Natural killer cell treated with Interleukin-12 subunit alpha and Interleukin-12 subunit beta and Interleukin-15 and Interleukin-18, amount 100 ng/mL, for 72 hours (primary cell): Measurements from ENCODE around the gene SLC24A4. TPM values are rescaled to one million over a fixed set of nuclear protein-coding genes. Genes with fewer than 3 reads are reported as not detected.

ENCODE experiments used
- ATAC-seq, 2 donors: fragments of 150-1000 bp; cut with Tn5 transposase in 1 of 2; sonication (Bioruptor Pico), chemical (Tn5 transposase) in 1 of 2; 2 replicates each; pipeline ENCODE4 v1.10.0; 2021
- DNase-seq: peaks from one replicate; pipeline ENCODE4 v3.0.0; 2022; ENCODE audit warnings: low spot score
- H3K27ac Mint-ChIP-seq, 2 donors: 1 replicate in 1 of 2; 2 replicates in 1 of 2; pipeline ENCODE4 v1.8.0; 2022; ENCODE audit warnings: mixed read lengths in 2 of 2, mild to moderate bottlenecking in 1 of 2, moderate library complexity in 1 of 2
- H3K27me3 Mint-ChIP-seq, 2 donors: 1 replicate in 1 of 2; 2 replicates in 1 of 2; pipeline ENCODE4 v1.8.0; 2022; ENCODE audit warnings: mixed read lengths in 2 of 2
- H3K36me3 Mint-ChIP-seq: one replicate; pipeline ENCODE4 v1.8.0; 2022; ENCODE audit warnings: mixed read lengths
- H3K4me1 Mint-ChIP-seq, 2 donors: 1 replicate in 1 of 2; 2 replicates in 1 of 2; pipeline ENCODE4 v1.8.0; 2022; ENCODE audit warnings: low read depth in 2 of 2, mixed read lengths in 2 of 2, mild to moderate bottlenecking in 1 of 2
- H3K4me3 Mint-ChIP-seq: one replicate; pipeline ENCODE4 v1.8.0; 2022; ENCODE audit warnings: mixed read lengths
- H3K9me3 Mint-ChIP-seq: 2 replicates; pipeline ENCODE4 v1.8.0; 2022; ENCODE audit warnings: mixed read lengths
- total RNA-seq, 2 donors: library from RNA; stranded (reverse); gene quantifications; one replicate each; pipeline ENCODE4 v1.2.3, GENCODE V29; 2022

The SLC24A4 gene
- total RNA-seq, 2 donors from 2014 or later: 0.17 to 0.36 TPM

DNA sequence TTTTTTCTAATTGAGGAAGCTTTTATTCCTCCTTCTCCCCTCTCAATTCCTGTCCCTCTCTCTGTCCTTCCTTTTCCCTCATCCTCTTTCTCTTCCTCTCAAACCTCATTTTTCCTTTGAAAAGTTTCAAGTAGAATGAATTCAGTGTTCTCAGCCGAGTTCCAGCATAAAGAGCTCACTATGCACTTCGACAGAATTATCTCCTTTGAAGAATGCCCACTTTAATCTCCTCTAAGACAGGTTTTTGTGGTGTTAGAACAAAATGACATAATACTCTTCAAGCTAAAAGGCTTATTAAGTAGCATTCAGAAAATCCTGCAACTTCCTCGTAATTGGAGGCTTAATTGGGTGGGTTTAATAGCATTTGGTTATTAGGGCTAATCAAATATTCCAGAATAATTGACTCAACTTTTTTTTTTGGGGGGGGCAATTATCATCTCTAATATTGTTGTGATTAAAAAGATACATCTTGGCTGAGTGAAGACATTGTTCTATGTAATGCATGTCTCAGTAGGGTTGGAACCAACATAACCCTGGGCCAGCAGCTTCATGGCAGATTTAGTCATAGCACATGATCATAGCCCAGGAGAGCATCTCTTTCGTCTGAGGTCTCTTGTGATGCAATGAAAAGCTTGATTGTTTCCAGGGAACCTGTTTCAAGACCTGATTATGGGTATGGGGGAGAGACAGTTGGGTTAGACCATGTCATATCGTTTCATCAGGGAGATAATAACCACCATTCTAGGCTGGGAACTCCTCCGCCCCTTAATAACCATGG is 25.0 kb upstream of the SLC24A4 start:
- Mint-ChIP-seq H3K27ac (no peak overlapping the region), H3K27me3 (peaks cover 12 to 36% of the 10 kb centered on the region in 2 donors), H3K4me1 (no peaks in the 10 kb centered on the region), H3K4me3 (no peak overlapping the region), H3K36me3 (no peaks in the 10 kb centered on the region), H3K9me3 (no peaks in the 10 kb centered on the region)
- no peak for ATAC-seq
- no peak for DNase-seq

DNA sequence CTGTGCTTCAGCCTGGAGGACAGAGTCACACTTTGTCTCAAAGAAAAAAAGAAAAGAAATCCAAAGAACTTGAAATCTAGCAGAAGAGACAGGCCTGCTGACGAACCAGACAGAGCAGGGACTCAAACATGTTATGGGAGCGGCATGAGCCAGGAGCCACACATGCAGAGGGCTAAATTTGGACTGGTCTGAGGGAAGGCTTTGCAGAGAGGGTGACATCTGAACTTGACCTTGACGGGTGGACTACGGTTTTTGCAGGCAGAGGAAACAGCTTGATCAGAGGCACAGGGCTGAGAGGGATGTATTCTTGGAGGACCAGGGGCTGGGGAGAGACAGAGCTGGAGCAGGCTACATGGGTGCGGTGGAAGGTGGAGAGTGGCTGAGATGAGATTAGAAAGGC is 20.5 kb upstream of the SLC24A4 start:
- ATAC-seq: no peak
- Mint-ChIP-seq H3K9me3 (no peaks in the 10 kb centered on the region), H3K36me3 (no peaks in the 10 kb centered on the region), H3K27me3 (peaks cover 8 to 27% of the 10 kb centered on the region in 2 donors), H3K4me1 (no peaks in the 10 kb centered on the region), H3K27ac (no peak overlapping the region), H3K4me3 (no peak overlapping the region)
- DNase-seq: no peak

GRCh38 chr14:92308716-92309115 is 14.2 kb upstream of the SLC24A4 start:
- no peak for DNase-seq
- Mint-ChIP-seq H3K27me3 (no peaks in the 10 kb centered on the region), H3K9me3 (no peaks in the 10 kb centered on the region), H3K4me3 (no peak overlapping the region), H3K36me3 (no peaks in the 10 kb centered on the region), H3K4me1 (no peaks in the 10 kb centered on the region), H3K27ac (no peak overlapping the region)
- ATAC-seq: no peak

GRCh38 chr14:92309968-92310530 is 12.9 kb upstream of the SLC24A4 start:
- ATAC-seq (no peak), DNase-seq (no peak)
- Mint-ChIP-seq H3K36me3 (no peaks in the 10 kb centered on the region), H3K4me1 (peaks cover 0 to 3% of the 10 kb centered on the region in 2 donors), H3K27me3 (no peaks in the 10 kb centered on the region), H3K27ac (no peak overlapping the region), H3K9me3 (no peaks in the 10 kb centered on the region), H3K4me3 (no peak overlapping the region)

DNA sequence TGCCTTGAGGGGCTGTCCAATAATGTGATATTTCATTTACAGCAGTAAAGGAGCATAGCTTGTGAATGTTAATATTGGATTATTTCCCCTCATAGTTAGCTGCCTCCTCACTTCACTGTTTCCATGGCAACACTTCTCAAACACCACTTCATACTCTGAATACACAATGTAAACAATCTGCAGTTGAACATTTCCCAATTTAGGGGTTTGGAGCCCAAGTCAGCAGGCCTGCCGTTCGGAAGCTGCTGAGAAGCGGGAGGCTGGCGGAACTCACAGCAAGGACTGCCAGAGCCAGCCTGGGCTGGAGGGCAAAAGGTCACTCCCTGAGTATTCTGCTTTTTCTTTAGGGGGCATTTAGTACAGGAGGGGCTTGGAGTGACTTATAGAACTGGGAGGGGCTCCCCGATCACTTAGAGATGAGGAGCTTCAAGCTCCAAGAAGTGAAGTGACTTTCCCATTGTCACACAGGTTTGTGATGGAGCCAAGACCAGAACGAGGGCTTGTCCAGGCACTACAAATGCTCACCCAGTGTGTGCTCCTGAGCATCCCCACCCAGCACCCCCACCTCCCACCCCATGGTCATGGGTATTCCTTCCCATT is 12.1 kb upstream of the SLC24A4 start:
- no peaks in the 10 kb centered on the region for H3K36me3 Mint-ChIP-seq
- DNase-seq (no peak), ATAC-seq (no peak)
- no peaks in the 10 kb centered on the region for H3K9me3 Mint-ChIP-seq
- no peak overlapping the region for H3K4me3 Mint-ChIP-seq
- no peaks in the 10 kb centered on the region for H3K27me3 Mint-ChIP-seq
- no peak overlapping the region for H3K27ac Mint-ChIP-seq
- H3K4me1 Mint-ChIP-seq: peaks cover 0 to 3% of the 10 kb centered on the region in 2 donors

GRCh38 chr14:92314182-92314581 is 8.8 kb upstream of the SLC24A4 start:
- no peak overlapping the region for H3K4me3 Mint-ChIP-seq
- ATAC-seq (no peak), DNase-seq (no peak)
- peaks cover 12 to 20% of the 10 kb centered on the region in 2 donors for H3K27me3 Mint-ChIP-seq
- H3K4me1 Mint-ChIP-seq: peaks cover 0 to 8% of the 10 kb centered on the region in 2 donors
- H3K9me3 Mint-ChIP-seq: no peaks in the 10 kb centered on the region
- no peaks in the 10 kb centered on the region for H3K36me3 Mint-ChIP-seq
- H3K27ac Mint-ChIP-seq: no peak overlapping the region

GRCh38 chr14:92315050-92315805 is 7.7 kb upstream of the SLC24A4 start:
- H3K4me3 Mint-ChIP-seq: no peak overlapping the region
- H3K27ac Mint-ChIP-seq: no peak overlapping the region
- DNase-seq: no peak
- peaks cover 15 to 31% of the 10 kb centered on the region in 2 donors for H3K27me3 Mint-ChIP-seq
- ATAC-seq: no peak
- no peaks in the 10 kb centered on the region for H3K36me3 Mint-ChIP-seq
- H3K4me1 Mint-ChIP-seq: peaks cover 0 to 8% of the 10 kb centered on the region in 2 donors
- H3K9me3 Mint-ChIP-seq: no peaks in the 10 kb centered on the region

DNA sequence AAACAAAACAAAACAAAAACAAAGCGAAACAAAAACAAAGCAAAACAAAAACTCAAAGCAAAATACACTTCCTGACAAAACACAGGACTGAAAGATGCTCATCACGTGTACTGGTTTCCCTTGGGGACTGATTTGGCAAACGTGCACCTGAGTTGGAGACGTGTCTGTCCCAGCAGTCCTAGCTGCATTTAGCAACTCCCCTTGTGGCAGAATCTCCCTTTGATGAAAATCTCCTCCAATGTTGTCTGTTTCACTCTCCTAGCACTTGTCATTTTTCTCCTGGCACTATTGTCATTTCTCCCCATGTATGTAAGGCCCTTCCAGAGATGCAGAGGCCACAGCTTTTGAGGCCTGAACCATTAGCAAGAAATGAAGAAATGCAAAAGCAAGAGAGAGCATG is 6.8 kb upstream of the SLC24A4 start:
- Mint-ChIP-seq H3K27ac (no peak overlapping the region), H3K36me3 (no peaks in the 10 kb centered on the region), H3K4me1 (peaks cover 0 to 8% of the 10 kb centered on the region in 2 donors), H3K4me3 (no peak overlapping the region), H3K9me3 (no peaks in the 10 kb centered on the region), H3K27me3 (peaks cover 15 to 31% of the 10 kb centered on the region in 2 donors)
- ATAC-seq: no peak
- DNase-seq: no peak

DNA sequence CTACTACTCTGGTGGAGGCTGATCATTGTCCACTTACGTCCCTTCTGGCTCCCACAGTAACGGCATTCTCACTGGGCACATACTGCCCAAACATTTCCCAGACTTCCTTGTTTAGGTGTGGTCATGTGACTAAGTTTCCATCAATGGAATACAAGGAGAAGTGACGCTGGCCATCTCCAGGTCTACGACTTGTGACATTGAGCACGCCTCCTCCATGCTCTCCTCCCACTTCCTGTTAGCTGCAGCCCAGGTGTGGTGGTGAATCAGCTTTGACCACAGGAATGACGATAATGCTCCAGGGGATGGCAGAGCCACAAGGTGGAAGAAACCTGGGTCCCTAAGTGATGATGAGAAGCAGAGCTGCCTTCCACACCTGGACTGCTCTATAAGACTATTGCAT is 6.0 kb upstream of the SLC24A4 start:
- H3K27ac Mint-ChIP-seq: no peak overlapping the region
- no peak for DNase-seq
- H3K27me3 Mint-ChIP-seq: peaks cover 22 to 39% of the 10 kb centered on the region in 2 donors
- ATAC-seq: no peak
- H3K4me3 Mint-ChIP-seq: no peak overlapping the region
- H3K9me3 Mint-ChIP-seq: no peaks in the 10 kb centered on the region
- H3K4me1 Mint-ChIP-seq: peaks cover 0 to 8% of the 10 kb centered on the region in 2 donors
- H3K36me3 Mint-ChIP-seq: no peaks in the 10 kb centered on the region

DNA sequence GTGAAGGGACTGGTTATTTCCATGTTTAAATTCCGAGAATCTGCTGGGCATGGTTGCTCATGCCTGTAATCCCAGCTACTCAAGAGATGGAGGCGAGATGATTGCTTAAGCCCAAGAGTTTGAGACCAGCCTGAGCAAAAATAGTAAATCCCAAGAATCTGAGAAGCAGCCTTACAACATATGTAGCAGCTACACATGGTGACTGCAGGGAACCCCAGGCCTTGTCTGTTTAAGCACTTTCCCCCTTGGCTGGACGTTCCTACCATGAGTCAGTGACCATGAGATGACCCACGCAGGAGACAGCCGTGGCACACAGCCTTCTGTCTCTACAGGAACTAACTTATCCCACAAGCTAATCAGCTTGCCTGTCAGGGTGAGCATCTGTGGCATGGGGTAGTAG is 5.5 kb upstream of the SLC24A4 start:
- H3K4me1 Mint-ChIP-seq: peaks cover 0 to 8% of the 10 kb centered on the region in 2 donors
- no peaks in the 10 kb centered on the region for H3K9me3 Mint-ChIP-seq
- no peaks in the 10 kb centered on the region for H3K36me3 Mint-ChIP-seq
- ATAC-seq: no peak
- peaks cover 24 to 43% of the 10 kb centered on the region in 2 donors for H3K27me3 Mint-ChIP-seq
- no peak for DNase-seq
- H3K27ac Mint-ChIP-seq: no peak overlapping the region
- H3K4me3 Mint-ChIP-seq: no peak overlapping the region

GRCh38 chr14:92321701-92322100 is 1.3 kb upstream of the SLC24A4 start:
- peaks cover 41 to 65% of the 10 kb centered on the region in 2 donors for H3K27me3 Mint-ChIP-seq
- ATAC-seq: no peak
- H3K9me3 Mint-ChIP-seq: no peaks in the 10 kb centered on the region
- no peak for DNase-seq
- no peaks in the 10 kb centered on the region for H3K36me3 Mint-ChIP-seq
- no peak overlapping the region for H3K27ac Mint-ChIP-seq
- H3K4me1 Mint-ChIP-seq: peaks cover 0 to 8% of the 10 kb centered on the region in 2 donors
- H3K4me3 Mint-ChIP-seq: peak overlapping the region; percentile 49

GRCh38 chr14:92322516-92322915 is 449 bp upstream of the SLC24A4 start:
- Mint-ChIP-seq H3K9me3 (no peaks in the 10 kb centered on the region), H3K4me3 (peak overlapping the region; percentile 73), H3K27me3 (peaks cover 44 to 65% of the 10 kb centered on the region in 2 donors), H3K36me3 (no peaks in the 10 kb centered on the region), H3K27ac (no peak overlapping the region), H3K4me1 (peaks cover 0 to 3% of the 10 kb centered on the region in 2 donors)
- no peak for DNase-seq
- ATAC-seq: no peak

- Mint-ChIP-seq H3K27ac (no peak overlapping the region), H3K4me3 (no peak overlapping the region), H3K4me1 (peaks cover 0 to 3% of the 10 kb centered on the region in 2 donors), H3K36me3 (no peaks in the 10 kb centered on the region), H3K9me3 (no peaks in the 10 kb centered on the region), H3K27me3 (peaks cover 33 to 48% of the 10 kb centered on the region in 2 donors)
- ATAC-seq: peak in 1 of 2 donors; percentile 3
- DNase-seq: no peak
Observed at GRCh38 chr14:92323916-92324818, 1.2 kb downstream of the SLC24A4 start.
